Colonic mucosa (tissue), 4 donors: ENCODE data around the gene EPHA7. TPM values are rescaled to one million over a fixed set of nuclear protein-coding genes. Genes with fewer than 3 reads are reported as not detected.

ENCODE experiments used
- DNase-seq: peaks from one replicate; pipeline ENCODE4 v3.0.0-alpha.2; 2020
- H3K27ac ChIP-seq: fragments of 200-600 bp; one replicate; pipeline ENCODE4 v1.8.0; 2021
- H3K27me3 ChIP-seq: fragments of 200-600 bp; one replicate; pipeline ENCODE4 v1.8.0; 2021
- H3K36me3 ChIP-seq: fragments of 200-600 bp; one replicate; pipeline ENCODE4 v1.8.0; 2021
- H3K4me1 ChIP-seq: fragments of 200-600 bp; one replicate; pipeline ENCODE4 v1.8.0; 2021; ENCODE audit warnings: mild to moderate bottlenecking
- H3K4me3 ChIP-seq: fragments of 200-600 bp; one replicate; pipeline ENCODE4 v1.8.0; 2021
- H3K9ac ChIP-seq, 2 donors: one replicate each; pipeline ENCODE4 v1.7.0; 2013; ENCODE audit warnings: control low read depth in 2 of 2, low read depth in 2 of 2, low read length in 2 of 2
- H3K9me3 ChIP-seq: fragments of 200-600 bp; one replicate; pipeline ENCODE4 v1.8.0; 2021
- CTCF ChIP-seq: fragments of 200-600 bp; IDR thresholded peaks from one replicate; pipeline ENCODE4 v1.8.0; 2022; ENCODE audit warnings: antibody characterized with exemption, mild to moderate bottlenecking
- intact Hi-C: fragments of 100-400 bp; cut with DNase I; formaldehyde crosslinking; loops from one replicate; pipeline ENCODE4 v1.14.1; 2022
- total RNA-seq, 2 donors: library from RNA; stranded (reverse); fragmentation: NEBNext Ultra II Directional in 1 of 2; extraction: Animal tissue kit (Norgen Biotek cat#: 25700) in 1 of 2; gene quantifications; one replicate each; pipeline ENCODE4 v1.2.1, GENCODE V29; 2021
- donor health status: healthy.
- donor health status: DM: no; HTN: no; CAD: no.
- donor health status: DM: no; HTN: no; CAD: no.

Gene EPHA7
- total RNA-seq, 2 donors from 2014 or later = 1.3 to 4.4 TPM

DNA sequence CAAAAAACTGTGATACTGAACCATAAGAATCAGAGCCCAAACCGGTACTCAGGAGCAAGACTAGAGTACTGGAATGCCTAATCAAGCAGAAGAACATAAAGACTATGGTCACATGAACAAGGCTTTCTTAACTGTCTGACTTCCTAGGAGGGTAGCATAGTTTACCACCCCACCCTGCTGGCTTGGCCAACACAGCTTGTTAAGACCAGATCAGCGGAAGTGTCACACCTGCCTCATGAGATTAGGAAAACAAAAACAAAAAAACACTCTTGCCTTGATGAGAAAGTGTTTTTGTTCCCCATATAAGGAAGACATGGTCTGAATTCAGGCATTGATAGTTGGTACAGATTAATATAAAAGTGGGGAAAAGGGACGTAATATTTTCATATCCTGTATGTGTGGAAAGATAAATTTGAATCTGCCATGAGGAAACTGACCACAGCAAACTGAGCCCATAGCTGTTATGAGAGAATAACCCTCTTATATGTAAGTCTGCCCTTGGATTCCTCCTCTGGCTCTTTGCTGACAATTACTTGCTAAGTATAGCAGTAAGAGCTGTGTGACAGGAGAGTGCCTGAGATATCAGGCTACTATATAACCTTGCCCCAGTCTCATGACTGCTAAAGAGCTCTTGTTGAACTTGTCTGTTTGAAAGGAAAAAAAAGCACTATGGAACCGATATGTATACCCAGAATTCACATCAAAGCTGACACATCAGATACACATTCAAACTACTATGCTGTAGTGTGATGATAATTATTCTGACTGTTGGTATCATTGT lies 197.1 kb downstream of the EPHA7 start:
- Histone ChIP-seq H3K9me3 (no peaks in the 10 kb centered on the region), H3K27me3 (no peaks in the 10 kb centered on the region), H3K36me3 (no peaks in the 10 kb centered on the region), H3K4me1 (no peaks in the 10 kb centered on the region), H3K4me3 (no peak overlapping the region), H3K27ac (no peak overlapping the region), H3K9ac (no peak overlapping the region)
- intact Hi-C loops = no loop called here
- no peak for DNase-seq
- TF ChIP-seq CTCF = no peak

GRCh38 chr6:93219447-93219846 lies 199.9 kb downstream of the EPHA7 start:
- no peak for DNase-seq
- no peak for TF ChIP-seq CTCF

GRCh38 chr6:93218096-93218495 lies 201.3 kb downstream of the EPHA7 start:
- Histone ChIP-seq H3K27me3 (no peaks in the 10 kb centered on the region), H3K9me3 (no peaks in the 10 kb centered on the region), H3K27ac (no peak overlapping the region), H3K9ac (no peak overlapping the region), H3K36me3 (no peaks in the 10 kb centered on the region), H3K4me3 (no peak overlapping the region), H3K4me1 (no peaks in the 10 kb centered on the region)
- no peak for TF ChIP-seq CTCF
- intact Hi-C loops = no loop called here
- DNase-seq = no peak

More at GRCh38 chr6:93219447-93219846, 199.9 kb downstream of the EPHA7 start:
- Histone ChIP-seq H3K4me1 (no peaks in the 10 kb centered on the region), H3K27me3 (no peaks in the 10 kb centered on the region), H3K4me3 (no peak overlapping the region), H3K9ac (no peak overlapping the region), H3K9me3 (no peaks in the 10 kb centered on the region), H3K27ac (no peak overlapping the region), H3K36me3 (no peaks in the 10 kb centered on the region)
- intact Hi-C loops = no loop called here

DNA sequence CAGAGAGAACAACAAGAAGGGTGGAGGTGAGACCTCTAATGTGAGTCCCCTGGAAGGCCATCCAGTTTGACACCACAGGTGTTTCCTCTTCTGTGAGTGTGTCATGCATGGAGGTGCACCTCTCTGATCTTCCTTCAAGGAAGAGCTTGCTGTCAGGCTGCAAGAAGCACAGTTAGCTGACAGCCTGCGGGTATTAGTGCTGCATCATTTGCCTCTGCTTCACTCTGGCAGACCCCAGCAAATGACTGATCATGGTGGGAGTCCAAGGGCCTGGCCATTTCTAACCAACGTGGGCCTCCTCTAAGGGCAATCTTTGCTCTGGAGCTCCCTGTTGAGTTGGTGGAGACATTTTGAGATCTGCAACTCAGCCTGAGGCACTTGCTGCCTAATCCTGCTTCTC lies 206.3 kb downstream of the EPHA7 start:
- Histone ChIP-seq H3K9me3 (no peaks in the 10 kb centered on the region), H3K27me3 (no peaks in the 10 kb centered on the region), H3K4me3 (no peak overlapping the region), H3K36me3 (no peaks in the 10 kb centered on the region), H3K4me1 (no peaks in the 10 kb centered on the region), H3K9ac (no peak overlapping the region), H3K27ac (no peak overlapping the region)
- no peak for DNase-seq
- intact Hi-C loops = no loop called here
- TF ChIP-seq CTCF = no peak

DNA sequence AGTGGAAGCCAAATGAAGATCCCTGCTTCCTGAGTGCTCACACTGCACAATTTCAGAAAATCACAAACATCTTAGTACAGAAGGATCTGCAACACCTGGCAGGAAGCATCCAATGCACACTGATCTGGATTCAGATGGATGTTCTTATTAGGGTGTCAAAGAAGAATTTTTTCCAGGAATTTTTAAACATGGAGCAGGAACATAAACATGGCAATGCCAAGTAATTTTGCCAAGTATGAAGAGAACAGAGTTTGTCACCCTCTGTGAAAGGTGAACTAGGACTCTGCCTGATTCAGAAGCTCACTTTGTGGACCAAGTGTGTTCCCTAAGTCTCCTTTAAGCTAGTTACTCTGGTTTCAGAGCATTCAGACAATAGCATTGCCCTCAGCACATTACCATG lies 208.5 kb downstream of the EPHA7 start:
- Histone ChIP-seq H3K4me1 (no peaks in the 10 kb centered on the region), H3K4me3 (no peak overlapping the region), H3K36me3 (no peaks in the 10 kb centered on the region), H3K9me3 (no peaks in the 10 kb centered on the region), H3K27me3 (no peaks in the 10 kb centered on the region), H3K27ac (no peak overlapping the region), H3K9ac (no peak overlapping the region)
- no peak for DNase-seq
- no peak for TF ChIP-seq CTCF
- intact Hi-C loops = no loop called here
